D721Med (cell line): ENCODE results near the gene PTPRM.

ENCODE experiments used
- DNase-seq: peaks from one replicate; pipeline ENCODE4 v3.0.0; 2011; ENCODE audit warnings: low spot score; ENCODE audit not compliant: insufficient read length
- FAIRE-seq: peaks from 2 replicates; lab custom pipeline; 2011; peaks lifted over from hg19 to GRCh38; lab: Jason Lieb, UNC
- CTCF ChIP-seq: IDR thresholded peaks from 2 replicates; pipeline ENCODE4 v1.5.1; 2012; ENCODE audit warnings: mild to moderate bottlenecking, control low read depth; ENCODE audit not compliant: insufficient read depth; ENCODE audit errors: missing control alignments

Gene PTPRM

GRCh38 chr18:7576685-7577084 lies 9.6 kb downstream of the PTPRM start:
- no peak for TF ChIP-seq CTCF
- FAIRE-seq, result no peak
- DNase-seq, result no peak

GRCh38 chr18:7577706-7578105 lies 10.6 kb downstream of the PTPRM start:
- DNase-seq, result no peak
- no peak for TF ChIP-seq CTCF
- no peak for FAIRE-seq

GRCh38 chr18:7579176-7579917 lies 12.2 kb downstream of the PTPRM start:
- FAIRE-seq (no peak), DNase-seq (no peak)
- no peak for TF ChIP-seq CTCF

- no peak for TF ChIP-seq CTCF
- DNase-seq, result no peak
- no peak for FAIRE-seq
Measured at GRCh38 chr18:7579918-7580542, 12.9 kb downstream of the PTPRM start.

GRCh38 chr18:7584646-7585275 lies 17.6 kb downstream of the PTPRM start:
- FAIRE-seq (no peak), DNase-seq (no peak)

DNA sequence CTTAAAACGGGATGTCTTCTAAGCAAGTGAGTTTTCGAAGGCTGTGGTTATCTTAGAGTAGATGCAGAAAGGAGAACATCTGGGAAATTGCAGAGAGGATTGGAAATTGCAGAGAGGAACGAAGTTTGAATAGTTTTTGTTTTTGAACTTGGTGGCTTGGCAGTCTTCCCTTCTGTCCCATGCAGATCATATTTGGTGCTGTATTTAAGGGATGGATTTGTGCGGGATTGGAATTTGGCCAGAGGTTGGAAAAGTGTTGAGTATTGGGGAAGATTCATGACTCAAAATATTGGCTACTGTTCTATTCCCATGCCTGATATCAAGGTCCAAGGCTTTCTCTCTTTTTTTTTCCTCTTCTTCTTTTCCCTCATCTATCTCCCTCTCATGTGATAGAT lies 18.2 kb downstream of the PTPRM start:
- TF ChIP-seq CTCF, result no peak
- FAIRE-seq, result no peak
- no peak for DNase-seq

More at GRCh38 chr18:7584646-7585275, 17.6 kb downstream of the PTPRM start:
- TF ChIP-seq CTCF, result no peak

DNA sequence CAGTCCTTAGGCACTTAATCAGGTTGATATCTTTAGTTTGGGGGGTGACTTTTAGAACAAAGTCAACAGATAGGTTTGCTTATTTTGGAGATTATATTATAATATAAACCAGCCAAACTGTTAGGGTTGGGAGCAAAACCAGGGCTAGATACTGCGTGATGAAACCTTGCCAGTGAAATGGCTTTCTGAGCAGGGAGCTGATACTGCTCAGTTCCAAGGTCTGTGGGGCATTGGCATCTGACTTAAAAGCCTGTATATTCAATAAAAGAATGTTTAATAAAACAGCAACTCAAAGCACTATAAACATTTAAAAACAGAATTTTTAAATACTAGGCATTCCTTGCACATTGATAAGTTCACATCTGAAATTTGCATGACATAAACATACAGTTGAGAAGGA lies 19.3 kb downstream of the PTPRM start:
- no peak for TF ChIP-seq CTCF
- DNase-seq (no peak), FAIRE-seq (no peak)
